Gastrocnemius medialis (tissue), 4 donors: ENCODE measurements around the gene FRG2B.
"Not testable (repeated sequence)": the region's sequence is repeated elsewhere in the genome, so short reads cannot be mapped to it uniquely, and the experiment has no call there.

ENCODE experiments used
- POLR2A ChIP-seq, 2 donors: fragments of 450-650 bp; IDR thresholded peaks; one replicate each; pipeline ENCODE4 v1.6.1; 2017; ENCODE audit warnings: antibody characterized with exemption in 2 of 2, mild to moderate bottlenecking in 2 of 2, moderate library complexity in 2 of 2
- TF ChIP-seq, protein P1 (sequence below), 5 experiments: fragments of 450-650 bp in 3 of 5; fragments of 200-600 bp in 2 of 5; sonication (generic) in 2 of 5; IDR thresholded peaks in 4 of 5; conservative IDR thresholded peaks in 1 of 5; 1 replicate in 4 of 5; 2 replicates in 1 of 5; pipeline ENCODE4 v1.5.1; 2016 to 2019; ENCODE audit warnings: antibody characterized with exemption in 5 of 5, mild to moderate bottlenecking in 3 of 5, moderate library complexity in 3 of 5

DNA sequence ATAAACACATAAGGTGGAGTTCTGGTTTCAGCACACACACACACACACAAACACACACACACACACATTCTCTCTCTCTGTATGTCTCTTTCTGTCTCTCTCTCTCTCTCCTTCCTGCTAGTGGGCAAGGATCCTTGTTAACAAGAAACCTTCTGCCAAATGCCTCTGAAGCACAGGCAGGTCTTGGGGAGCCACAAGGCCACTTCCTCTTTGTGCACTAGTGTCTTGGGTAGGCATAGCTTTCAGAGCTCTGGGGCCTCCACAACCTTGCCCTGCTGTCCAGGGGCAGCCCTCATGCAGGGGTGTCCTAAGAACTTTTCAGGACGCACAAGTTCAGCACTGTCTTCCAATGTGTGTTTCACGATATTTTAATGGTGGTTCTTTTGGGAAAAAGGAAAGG lies 34.5 kb upstream of the FRG2B start:
- TF ChIP-seq, protein P1, sequence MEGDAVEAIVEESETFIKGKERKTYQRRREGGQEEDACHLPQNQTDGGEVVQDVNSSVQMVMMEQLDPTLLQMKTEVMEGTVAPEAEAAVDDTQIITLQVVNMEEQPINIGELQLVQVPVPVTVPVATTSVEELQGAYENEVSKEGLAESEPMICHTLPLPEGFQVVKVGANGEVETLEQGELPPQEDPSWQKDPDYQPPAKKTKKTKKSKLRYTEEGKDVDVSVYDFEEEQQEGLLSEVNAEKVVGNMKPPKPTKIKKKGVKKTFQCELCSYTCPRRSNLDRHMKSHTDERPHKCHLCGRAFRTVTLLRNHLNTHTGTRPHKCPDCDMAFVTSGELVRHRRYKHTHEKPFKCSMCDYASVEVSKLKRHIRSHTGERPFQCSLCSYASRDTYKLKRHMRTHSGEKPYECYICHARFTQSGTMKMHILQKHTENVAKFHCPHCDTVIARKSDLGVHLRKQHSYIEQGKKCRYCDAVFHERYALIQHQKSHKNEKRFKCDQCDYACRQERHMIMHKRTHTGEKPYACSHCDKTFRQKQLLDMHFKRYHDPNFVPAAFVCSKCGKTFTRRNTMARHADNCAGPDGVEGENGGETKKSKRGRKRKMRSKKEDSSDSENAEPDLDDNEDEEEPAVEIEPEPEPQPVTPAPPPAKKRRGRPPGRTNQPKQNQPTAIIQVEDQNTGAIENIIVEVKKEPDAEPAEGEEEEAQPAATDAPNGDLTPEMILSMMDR (IDR thresholded peaks at IDR 0.05 in 4 of 5, conservative IDR thresholded peaks at IDR 0.05 in 1 of 5) = not testable (repeated sequence)
- TF ChIP-seq POLR2A (IDR thresholded peaks at IDR 0.05) = not testable (repeated sequence)
